LNCaP clone FGC (cell line): ENCODE results near the gene SIX5.

Source experiments
- DNase-seq: peaks from one replicate; pipeline ENCODE4 v3.0.0-alpha.2; 2011; ENCODE audit warnings: low read depth
- H3K4me3 ChIP-seq: 2 replicates; pipeline ENCODE4 v1.5.1; 2011; ENCODE audit warnings: mild to moderate bottlenecking, low read depth, low read length, control low read depth
- TF ChIP-seq, protein P1 (sequence below): IDR thresholded peaks from 2 replicates; pipeline ENCODE4 v1.5.1; 2012; ENCODE audit warnings: mild to moderate bottlenecking; ENCODE audit not compliant: control insufficient read depth, insufficient read depth; ENCODE audit errors: extremely low read depth

Gene SIX5

GRCh38 chr19:45764945-45765701 is 3.9 kb downstream of the SIX5 start:
- TF ChIP-seq, protein P1, sequence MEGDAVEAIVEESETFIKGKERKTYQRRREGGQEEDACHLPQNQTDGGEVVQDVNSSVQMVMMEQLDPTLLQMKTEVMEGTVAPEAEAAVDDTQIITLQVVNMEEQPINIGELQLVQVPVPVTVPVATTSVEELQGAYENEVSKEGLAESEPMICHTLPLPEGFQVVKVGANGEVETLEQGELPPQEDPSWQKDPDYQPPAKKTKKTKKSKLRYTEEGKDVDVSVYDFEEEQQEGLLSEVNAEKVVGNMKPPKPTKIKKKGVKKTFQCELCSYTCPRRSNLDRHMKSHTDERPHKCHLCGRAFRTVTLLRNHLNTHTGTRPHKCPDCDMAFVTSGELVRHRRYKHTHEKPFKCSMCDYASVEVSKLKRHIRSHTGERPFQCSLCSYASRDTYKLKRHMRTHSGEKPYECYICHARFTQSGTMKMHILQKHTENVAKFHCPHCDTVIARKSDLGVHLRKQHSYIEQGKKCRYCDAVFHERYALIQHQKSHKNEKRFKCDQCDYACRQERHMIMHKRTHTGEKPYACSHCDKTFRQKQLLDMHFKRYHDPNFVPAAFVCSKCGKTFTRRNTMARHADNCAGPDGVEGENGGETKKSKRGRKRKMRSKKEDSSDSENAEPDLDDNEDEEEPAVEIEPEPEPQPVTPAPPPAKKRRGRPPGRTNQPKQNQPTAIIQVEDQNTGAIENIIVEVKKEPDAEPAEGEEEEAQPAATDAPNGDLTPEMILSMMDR, result no peak
- no peak for DNase-seq
- no peak overlapping the region for H3K4me3 ChIP-seq

- no peak for DNase-seq
- no peak overlapping the region for H3K4me3 ChIP-seq
- TF ChIP-seq, protein P1, result no peak
Observed at GRCh38 chr19:45764475-45764874, 4.6 kb downstream of the SIX5 start.

GRCh38 chr19:45763691-45764294 is 5.3 kb downstream of the SIX5 start:
- TF ChIP-seq, protein P1, result no peak
- DNase-seq, result no peak

GRCh38 chr19:45762870-45763631 is 6.0 kb downstream of the SIX5 start:
- no peak overlapping the region for H3K4me3 ChIP-seq
- TF ChIP-seq, protein P1, result no peak
- no peak for DNase-seq

More at GRCh38 chr19:45763691-45764294, 5.3 kb downstream of the SIX5 start:
- no peak overlapping the region for H3K4me3 ChIP-seq

GRCh38 chr19:45761714-45762113 is 7.3 kb downstream of the SIX5 start:
- H3K4me3 ChIP-seq, result no peak overlapping the region
- TF ChIP-seq, protein P1, result no peak
- DNase-seq, result no peak

- no peak for DNase-seq
- H3K4me3 ChIP-seq, result no peak overlapping the region
- TF ChIP-seq, protein P1, result no peak
Observed at GRCh38 chr19:45758921-45759320, 10.1 kb downstream of the SIX5 start.
